Large intestine (tissue), 3 donors: Measurements from ENCODE around the gene TBX4. TPM values are rescaled to one million over a fixed set of nuclear protein-coding genes. Genes with fewer than 3 reads are reported as not detected.
"Not testable (repeated sequence)": the region's sequence is repeated elsewhere in the genome, so short reads cannot be mapped to it uniquely, and the experiment has no call there.

Experiments used
- DNase-seq, 2 donors: peaks; one replicate each; pipeline versions ENCODE4 v3.0.0 to v3.0.0-alpha.2; 2013
- H3K27ac ChIP-seq: one replicate; pipeline ENCODE4 v1.5.1; 2013; ENCODE audit warnings: low read length
- H3K27me3 ChIP-seq: 2 replicates; pipeline ENCODE4 v1.6.1; 2013; ENCODE audit warnings: low read length; ENCODE audit not compliant: control insufficient read depth, insufficient read depth
- H3K36me3 ChIP-seq: 2 replicates; pipeline ENCODE4 v1.6.1; 2013; ENCODE audit warnings: low read length; ENCODE audit not compliant: control insufficient read depth, insufficient read depth
- H3K4me1 ChIP-seq: one replicate; pipeline ENCODE4 v1.6.1; 2013; ENCODE audit warnings: low read length; ENCODE audit not compliant: control insufficient read depth, insufficient read depth
- H3K4me3 ChIP-seq: one replicate; pipeline ENCODE4 v1.5.1; 2013; ENCODE audit warnings: low read length
- H3K9me3 ChIP-seq: one replicate; pipeline ENCODE4 v1.6.1; 2013; ENCODE audit warnings: mild to moderate bottlenecking, low read depth, low read length, moderate library complexity; ENCODE audit not compliant: control insufficient read depth
- WGBS: methylation state at CpG from one replicate; pipeline ENCODE4 v1.1.5; 2013; ENCODE audit warnings: low lambda C conversion rate; ENCODE audit not compliant: insufficient coverage; 5-methylcytosine and 5-hydroxymethylcytosine counted together
- polyA plus RNA-seq: library from polyadenylated mRNA; unstranded; fragments of 120-200 nt; gene quantifications from one replicate; pipeline ENCODE4 v1.2.1, GENCODE V29; 2013

Gene TBX4
- polyA plus RNA-seq, 1 donor: 0.10 TPM

DNA sequence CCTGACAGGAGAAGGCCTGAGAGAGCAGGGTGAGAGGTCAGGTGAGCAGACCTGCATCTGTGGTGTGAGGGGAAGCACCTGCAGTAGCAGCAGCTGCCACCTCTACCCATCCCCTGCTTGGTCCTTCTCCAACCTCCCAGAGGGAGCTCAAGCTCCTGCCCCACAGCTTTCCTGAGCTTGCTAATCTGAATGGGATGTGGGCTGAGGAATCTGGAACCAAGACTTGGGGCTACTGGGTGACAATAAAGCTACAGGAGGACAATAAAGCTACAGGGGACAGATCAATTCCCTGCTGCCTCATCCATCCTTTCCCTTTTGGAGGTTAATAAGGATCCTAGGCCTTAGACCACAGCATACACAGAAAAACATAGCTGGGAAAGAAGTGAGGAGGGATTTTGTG, 4.9 kb upstream of the TBX4 start:
- Histone ChIP-seq H3K36me3 (no peaks in the 10 kb centered on the region), H3K9me3 (peaks cover 7% of the 10 kb centered on the region), H3K4me3 (no peak overlapping the region), H3K27me3 (peaks cover 41% of the 10 kb centered on the region), H3K4me1 (peaks cover 24% of the 10 kb centered on the region), H3K27ac (no peak overlapping the region)
- DNase-seq: no peak

DNA sequence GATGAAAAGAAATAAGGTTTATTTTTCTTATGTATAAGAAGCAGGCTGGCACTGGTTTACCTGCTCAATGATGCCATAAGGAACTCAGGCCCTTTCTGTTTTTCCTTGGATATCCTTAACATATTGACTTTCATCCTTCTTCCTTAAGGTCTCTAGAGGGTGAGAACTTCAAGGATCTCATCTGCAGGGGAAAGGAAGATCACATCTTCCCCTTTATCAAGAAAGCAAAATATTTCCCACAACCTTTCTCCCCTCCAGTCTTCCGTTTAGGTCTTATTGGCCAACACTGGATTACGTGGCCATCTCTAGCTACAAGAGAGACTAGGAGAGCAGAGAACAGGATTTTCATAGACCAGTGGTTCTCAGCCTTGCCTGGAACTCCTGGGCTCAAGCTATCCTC, 4.2 kb upstream of the TBX4 start:
- Histone ChIP-seq H3K4me3 (no peak overlapping the region), H3K9me3 (peaks cover 11% of the 10 kb centered on the region)
- no CpG with 5 or more reads among the region's 2 CpGs for WGBS

GRCh38 chr17:61449140-61449539, 3.1 kb upstream of the TBX4 start:
- not testable (repeated sequence) for DNase-seq, H3K4me3 ChIP-seq, H3K36me3 ChIP-seq, H3K27ac ChIP-seq
- peaks cover 17% of the 10 kb centered on the region for H3K4me1 ChIP-seq
- peaks cover 54% of the 10 kb centered on the region for H3K27me3 ChIP-seq
- H3K9me3 ChIP-seq: peaks cover 11% of the 10 kb centered on the region
- no CpG with 5 or more reads among the region's 4 CpGs for WGBS

More for the DNA sequence above, 4.2 kb upstream of the TBX4 start:
- no peak for DNase-seq
- peaks cover 47% of the 10 kb centered on the region for H3K27me3 ChIP-seq
- peaks cover 20% of the 10 kb centered on the region for H3K4me1 ChIP-seq
- H3K36me3 ChIP-seq: no peaks in the 10 kb centered on the region
- no peak overlapping the region for H3K27ac ChIP-seq

- Histone ChIP-seq H3K4me3 (no peak overlapping the region), H3K27me3 (peaks cover 62% of the 10 kb centered on the region)
Observed at GRCh38 chr17:61449707-61450640, 2.2 kb upstream of the TBX4 start.

DNA sequence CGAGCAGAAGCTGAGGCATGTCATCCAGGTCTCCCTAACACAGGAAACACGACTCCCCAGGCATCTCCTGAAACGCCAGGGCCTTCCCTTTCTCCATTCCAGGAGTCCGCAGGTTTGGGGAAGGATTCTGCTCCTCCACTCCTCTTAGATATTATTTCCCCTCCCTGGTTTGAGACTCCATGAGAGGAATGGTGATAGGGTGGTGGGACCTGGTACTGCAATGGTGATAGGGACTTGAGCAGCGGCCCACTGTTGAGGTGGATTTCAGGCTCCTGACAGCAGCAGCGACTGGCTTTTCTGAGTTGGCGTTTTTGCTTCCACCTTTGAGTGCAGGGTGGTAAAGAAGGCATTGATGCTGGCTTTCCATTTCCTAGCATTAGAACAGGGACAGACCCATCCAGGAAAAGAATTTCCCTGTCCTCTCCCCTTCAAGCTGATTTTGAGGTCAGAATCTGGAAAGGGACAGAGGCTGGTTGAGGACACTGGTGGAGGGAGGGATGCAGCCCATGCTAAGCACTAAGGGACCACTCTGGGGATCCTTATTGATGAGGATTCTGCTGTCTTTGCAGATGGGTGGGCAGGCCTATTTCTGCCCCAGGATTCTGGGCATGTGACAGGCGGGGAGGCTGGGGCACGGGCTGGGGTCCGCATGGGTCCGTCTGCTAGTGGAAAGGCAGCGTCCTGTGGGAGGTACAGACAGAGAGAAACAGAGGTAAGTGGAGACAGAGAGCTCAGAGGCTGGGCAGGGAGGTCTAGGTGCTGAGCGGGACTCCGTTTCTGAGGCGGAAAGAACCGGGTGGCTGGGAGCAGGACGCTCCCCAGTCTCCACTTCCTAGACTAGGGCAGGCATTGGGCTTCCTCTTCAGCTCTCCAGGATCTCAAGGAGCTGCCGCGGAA, 1.3 kb upstream of the TBX4 start:
- Histone ChIP-seq H3K27ac (no peak overlapping the region), H3K36me3 (no peaks in the 10 kb centered on the region), H3K9me3 (peaks cover 16% of the 10 kb centered on the region), H3K27me3 (peaks cover 72% of the 10 kb centered on the region), H3K4me3 (no peak overlapping the region), H3K4me1 (peaks cover 28% of the 10 kb centered on the region)
- no CpG with 5 or more reads among the region's 19 CpGs for WGBS
- no peak for DNase-seq

More at GRCh38 chr17:61449707-61450640, 2.2 kb upstream of the TBX4 start:
- peaks cover 16% of the 10 kb centered on the region for H3K9me3 ChIP-seq
- no peaks in the 10 kb centered on the region for H3K36me3 ChIP-seq
- WGBS: 67% methylated on average over 2 of the region's 9 CpGs
- peaks cover 19% of the 10 kb centered on the region for H3K4me1 ChIP-seq
- DNase-seq: no peak
- H3K27ac ChIP-seq: no peak overlapping the region

DNA sequence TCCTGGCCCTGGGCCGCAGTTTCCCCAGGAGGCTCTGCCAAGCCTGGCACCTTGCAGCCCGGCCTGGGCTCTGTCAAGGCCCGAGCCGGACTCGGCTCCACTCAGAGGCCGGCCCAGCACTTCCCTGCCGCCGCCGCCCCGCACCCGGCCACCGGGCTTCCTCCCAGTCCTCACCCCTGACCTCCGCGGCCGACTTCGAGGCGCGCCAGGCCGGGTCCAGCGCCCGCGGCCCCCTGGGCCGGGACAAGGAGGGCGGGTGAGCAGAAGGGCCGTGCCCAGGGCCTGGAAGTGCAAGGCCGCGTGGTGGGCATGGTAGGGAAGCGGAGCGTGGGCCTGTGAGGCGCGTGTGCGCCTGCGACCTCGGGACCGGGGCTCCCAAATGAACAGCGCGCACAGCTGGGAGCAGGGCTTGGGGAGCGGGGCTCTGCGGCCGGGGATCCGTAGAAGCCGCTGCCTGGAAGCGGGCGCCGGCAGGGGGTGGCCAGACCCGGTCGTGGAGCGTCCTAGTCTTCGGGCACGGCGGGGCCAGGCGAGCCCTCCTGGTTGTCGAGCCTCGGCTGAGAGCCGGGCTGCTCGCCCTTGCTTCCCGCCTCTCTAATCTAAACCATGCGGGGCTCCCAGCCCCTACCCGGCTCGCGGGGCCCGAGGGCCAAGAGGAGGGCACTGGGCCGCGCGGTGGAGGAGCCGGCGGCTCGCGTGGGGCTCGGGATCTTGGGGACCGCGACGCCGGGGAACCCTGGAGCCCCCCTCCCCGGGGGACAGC, 503 bp upstream of the TBX4 start:
- H3K36me3 ChIP-seq: no peaks in the 10 kb centered on the region
- no peak overlapping the region for H3K4me3 ChIP-seq
- DNase-seq: peak in 1 of 2 donors; percentile 34
- no CpG with 5 or more reads among the region's 75 CpGs for WGBS
- H3K27me3 ChIP-seq: peaks cover 79% of the 10 kb centered on the region
- H3K4me1 ChIP-seq: peaks cover 29% of the 10 kb centered on the region
- peaks cover 21% of the 10 kb centered on the region for H3K9me3 ChIP-seq
- no peak overlapping the region for H3K27ac ChIP-seq

- Histone ChIP-seq H3K4me3 (no peak overlapping the region), H3K9me3 (peaks cover 31% of the 10 kb centered on the region), H3K4me1 (peaks cover 46% of the 10 kb centered on the region), H3K27me3 (peaks cover 87% of the 10 kb centered on the region), H3K27ac (no peak overlapping the region), H3K36me3 (no peaks in the 10 kb centered on the region)
- no peak for DNase-seq
- 5% methylated on average over 11 of the region's 17 CpGs for WGBS
Observed at GRCh38 chr17:61453566-61454380, 1.6 kb downstream of the TBX4 start.

- H3K36me3 ChIP-seq: no peaks in the 10 kb centered on the region
- peaks cover 92% of the 10 kb centered on the region for H3K27me3 ChIP-seq
- H3K4me3 ChIP-seq: no peak overlapping the region
- WGBS: 0% methylated on average over 2 of the region's 86 CpGs
- H3K27ac ChIP-seq: no peak overlapping the region
- H3K9me3 ChIP-seq: peaks cover 31% of the 10 kb centered on the region
- peaks cover 52% of the 10 kb centered on the region for H3K4me1 ChIP-seq
- peak; percentile 76 to 88 for DNase-seq
Observed at GRCh38 chr17:61454381-61455323, 2.4 kb downstream of the TBX4 start.
